Measurements from ENCODE around the gene CRACDL.
A peak's percentile ranks its signal among the peaks of the same experiment; 100 is the strongest.
"Not testable (repeated sequence)": the region's sequence is repeated elsewhere in the genome, so short reads cannot be mapped to it uniquely, and the experiment has no call there.

CRACDL gene

DNA sequence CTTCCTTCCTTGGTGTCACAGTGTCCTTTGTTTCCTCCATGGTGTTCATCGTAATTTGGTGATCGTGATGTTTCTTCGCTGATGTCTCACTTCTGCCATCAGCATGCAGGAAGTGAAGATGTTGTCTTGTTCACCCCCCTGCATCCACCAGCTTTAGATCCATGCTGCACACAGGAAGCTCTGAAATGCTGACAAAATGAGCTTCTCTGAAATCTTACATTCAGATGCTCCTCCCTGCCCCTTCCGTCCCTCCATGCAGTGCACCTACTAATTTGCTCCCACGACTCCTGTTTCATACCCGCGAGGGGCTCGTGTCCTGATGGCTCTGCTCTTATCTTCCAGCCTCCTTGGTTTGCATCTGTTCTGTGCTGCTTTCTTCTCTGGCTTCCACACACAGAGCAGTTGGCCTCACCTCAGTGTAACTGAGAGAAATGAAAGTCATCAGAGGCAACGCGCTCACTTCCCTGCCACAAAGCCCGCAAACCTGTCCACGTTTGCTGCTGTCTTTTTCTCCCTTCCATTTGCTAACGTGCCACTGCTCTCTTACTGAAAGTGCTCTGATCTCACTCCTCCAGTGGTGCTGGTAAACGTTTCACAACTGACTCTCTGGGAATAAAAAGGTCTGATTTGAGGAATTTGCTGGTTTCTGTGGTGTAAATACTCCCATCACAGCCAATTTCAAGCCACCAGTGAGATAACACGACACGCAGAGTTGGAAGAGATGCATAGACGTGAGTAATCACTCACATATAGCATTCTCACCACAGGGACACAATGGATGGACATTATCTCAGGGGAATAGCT lies 164.1 kb downstream of the CRACDL start:
- DNase-seq: peak; percentile 44 to 50

DNA sequence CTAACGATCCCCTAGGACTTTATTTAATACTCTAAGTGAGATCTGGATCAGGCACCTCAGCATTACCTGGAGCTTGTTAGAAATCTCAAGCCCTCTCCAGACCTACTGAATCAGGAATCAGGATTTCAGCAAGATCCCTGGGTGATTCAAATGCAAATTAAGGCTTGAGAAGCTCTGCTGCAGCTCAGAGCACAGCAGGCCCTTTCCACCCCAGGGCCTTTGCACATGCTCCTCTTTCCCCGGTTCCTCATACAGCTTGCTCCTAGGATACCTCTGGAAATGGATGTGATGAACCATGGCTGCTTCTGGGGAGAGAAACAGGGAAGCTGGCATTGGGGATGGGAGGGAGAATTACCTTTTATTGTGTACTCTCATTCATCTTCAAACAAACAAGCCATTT lies 164.8 kb downstream of the CRACDL start:
- no peak for DNase-seq

DNA sequence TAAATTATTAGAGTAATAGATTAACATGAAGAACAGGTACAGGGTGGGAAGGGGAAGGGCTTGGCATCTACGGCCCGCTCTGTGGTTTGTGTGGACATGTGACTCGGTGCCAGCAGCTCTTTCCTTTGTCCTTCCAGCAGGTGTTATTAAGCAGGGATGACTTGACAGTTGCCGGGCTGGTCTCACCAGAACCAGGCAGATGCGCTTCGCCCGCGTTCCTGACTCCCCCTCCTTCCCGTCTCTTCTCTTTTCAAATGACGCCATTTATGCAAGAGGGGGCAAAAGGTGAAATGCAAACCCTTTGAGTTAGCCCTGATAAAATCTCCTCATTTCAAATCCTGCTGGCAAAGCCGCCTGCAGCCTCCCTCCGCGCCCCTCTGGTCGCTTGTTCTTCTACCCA lies 166.2 kb downstream of the CRACDL start:
- DNase-seq: no peak

GRCh38 chr2:98769114-98769476 lies 166.9 kb downstream of the CRACDL start:
- no peak for DNase-seq

DNA sequence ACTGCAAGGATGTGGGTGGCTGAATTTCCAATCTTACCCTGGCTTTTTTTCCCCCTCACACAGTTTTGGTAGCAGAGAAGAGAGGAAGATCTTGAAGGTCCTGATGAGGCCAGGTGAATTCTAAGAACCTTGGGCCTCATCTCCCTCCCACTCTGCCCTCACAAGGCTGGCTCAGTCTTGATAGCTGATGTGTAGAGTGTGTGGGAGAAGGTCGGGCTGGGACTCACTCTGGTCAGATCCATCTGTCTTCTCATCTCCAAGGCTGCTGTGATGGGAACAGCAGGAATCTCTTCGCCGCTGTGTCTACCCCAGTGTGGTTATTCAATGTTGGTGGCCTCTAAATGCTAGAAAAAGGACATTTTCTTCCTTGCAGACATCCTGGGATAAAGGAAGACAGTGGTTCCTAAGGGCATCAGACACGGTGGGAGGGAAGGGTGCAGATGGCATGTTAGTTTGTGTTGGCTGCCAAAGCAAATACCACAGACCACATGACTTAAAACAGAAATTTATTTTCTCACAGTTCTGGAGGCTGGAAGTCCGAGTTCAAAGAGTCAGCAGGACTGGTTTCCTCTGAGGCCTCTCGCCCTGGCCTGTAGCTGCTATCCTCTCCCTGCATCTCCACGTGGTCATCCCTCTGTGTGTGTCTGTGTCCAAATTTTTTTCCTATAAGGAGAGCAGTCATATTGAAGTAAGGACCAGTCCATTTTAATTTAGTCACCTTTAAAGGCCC lies 167.5 kb downstream of the CRACDL start:
- DNase-seq: no peak

DNA sequence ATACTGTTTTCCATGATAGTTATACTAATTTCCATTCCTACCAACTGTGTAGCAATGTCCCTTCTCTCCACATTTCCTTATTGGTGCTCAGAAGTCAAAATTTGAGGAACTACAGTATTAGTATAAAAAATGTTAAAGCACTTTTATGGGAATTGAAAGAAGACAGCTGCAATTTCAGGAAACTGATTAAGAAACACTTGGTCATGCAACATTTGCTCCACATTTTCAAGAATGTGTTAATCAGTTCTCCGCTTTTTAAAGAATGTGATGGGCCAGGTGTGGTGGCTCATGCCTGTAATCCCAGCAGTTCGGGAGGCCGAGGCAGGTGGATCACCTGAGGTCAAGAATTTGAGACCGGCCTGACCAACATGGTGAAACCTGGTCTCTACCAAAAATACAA lies 171.5 kb downstream of the CRACDL start:
- peak; percentile 35 to 43 for DNase-seq

GRCh38 chr2:98763209-98763951 lies 172.6 kb downstream of the CRACDL start:
- no peak for DNase-seq

DNA sequence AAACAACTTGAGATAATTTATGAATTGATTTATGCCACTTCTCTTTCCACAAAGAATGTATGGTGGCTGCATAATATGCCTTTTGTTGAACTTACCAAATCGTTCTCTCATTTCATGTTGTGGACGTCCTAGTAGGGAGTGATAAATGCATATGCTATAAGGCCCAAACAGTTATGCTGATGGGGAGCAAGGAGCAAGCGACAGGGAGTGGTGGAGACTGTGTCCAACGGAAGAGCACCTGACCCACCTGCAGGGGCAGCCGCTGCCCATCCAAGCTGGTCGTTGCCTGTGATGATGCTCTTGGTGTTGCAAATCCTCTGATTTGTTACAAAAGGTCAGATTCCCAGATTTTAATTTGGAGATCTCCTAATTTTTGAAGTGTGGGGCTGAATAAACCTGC lies 174.1 kb downstream of the CRACDL start:
- DNase-seq: no peak

DNA sequence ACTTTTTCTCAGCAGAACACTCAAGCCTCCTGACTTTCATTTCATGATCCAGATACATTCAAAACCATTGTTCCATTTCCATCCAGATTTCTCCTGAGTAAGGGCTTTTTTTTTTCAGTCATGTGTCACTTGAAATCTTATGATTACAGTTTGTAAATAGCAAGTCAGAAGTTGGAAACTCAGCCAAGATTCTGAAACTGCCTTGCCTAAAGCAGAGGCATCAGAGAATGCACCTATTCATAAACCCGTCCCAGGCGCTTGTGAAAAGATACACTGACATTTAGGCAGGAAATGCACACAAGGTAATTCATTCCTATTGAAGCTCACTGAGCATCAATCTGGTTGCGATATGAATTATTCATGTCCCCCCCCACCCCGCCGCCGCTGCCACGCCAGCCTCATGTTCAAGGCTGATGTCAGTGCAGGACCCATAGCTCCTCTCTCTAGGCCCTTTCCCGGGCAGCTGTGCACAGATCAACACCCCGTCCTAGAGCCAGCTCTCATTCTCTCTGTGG lies 174.7 kb downstream of the CRACDL start:
- DNase-seq: no peak

GRCh38 chr2:98759827-98760625 lies 176.0 kb downstream of the CRACDL start:
- no peak for DNase-seq

DNA sequence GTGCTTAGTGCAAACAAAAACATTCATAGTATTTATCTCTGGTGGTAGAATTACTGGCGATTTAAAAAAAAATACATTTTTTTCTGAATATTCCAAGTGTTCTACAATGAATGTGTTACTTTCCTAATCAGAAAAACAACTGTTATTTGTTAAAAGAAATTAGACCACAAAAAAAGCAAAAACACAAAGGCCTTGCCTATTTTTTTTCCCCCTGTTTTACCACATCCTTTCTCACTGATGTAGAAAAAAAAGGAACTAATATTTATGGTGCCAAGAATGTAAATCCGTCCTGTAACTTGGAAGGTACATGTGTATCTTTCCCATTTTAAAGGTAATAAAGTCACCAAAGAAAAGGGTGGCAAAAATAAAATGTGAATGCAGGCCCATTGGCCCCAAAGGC lies 176.7 kb downstream of the CRACDL start:
- peak; percentile 65 to 83 for DNase-seq

DNA sequence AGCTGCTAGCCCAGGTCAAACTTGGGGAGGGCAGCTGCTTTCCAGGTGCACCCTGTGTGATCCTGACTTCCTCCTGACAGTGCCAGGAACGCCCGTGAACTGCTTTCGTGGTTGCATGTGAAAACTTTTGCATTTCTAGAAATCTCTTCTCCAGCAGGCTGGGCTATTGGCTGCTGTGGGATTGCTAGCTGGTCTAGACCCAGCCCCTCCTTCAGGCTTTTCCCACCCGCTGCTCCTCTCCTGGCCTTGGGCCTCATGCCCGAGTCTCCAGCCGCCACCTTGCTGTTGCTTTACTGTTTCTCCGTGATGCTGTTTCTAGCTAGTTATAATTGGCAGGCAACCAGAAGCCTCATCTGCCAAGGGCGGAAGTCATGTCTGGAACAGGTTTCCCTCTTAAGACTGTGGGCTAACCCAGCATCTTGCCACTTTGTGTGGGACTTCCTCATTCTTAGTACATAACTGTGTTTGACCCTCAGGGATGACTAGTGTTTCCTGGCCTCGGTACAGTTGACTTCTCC lies 178.1 kb downstream of the CRACDL start:
- peak; percentile 98 to 99 for DNase-seq

GRCh38 chr2:98753801-98754200 lies 182.2 kb downstream of the CRACDL start:
- peak in 1 of 2 experiments; percentile 8 for DNase-seq

GRCh38 chr2:98752711-98753110 lies 183.3 kb downstream of the CRACDL start:
- not testable (repeated sequence) for DNase-seq

DNA sequence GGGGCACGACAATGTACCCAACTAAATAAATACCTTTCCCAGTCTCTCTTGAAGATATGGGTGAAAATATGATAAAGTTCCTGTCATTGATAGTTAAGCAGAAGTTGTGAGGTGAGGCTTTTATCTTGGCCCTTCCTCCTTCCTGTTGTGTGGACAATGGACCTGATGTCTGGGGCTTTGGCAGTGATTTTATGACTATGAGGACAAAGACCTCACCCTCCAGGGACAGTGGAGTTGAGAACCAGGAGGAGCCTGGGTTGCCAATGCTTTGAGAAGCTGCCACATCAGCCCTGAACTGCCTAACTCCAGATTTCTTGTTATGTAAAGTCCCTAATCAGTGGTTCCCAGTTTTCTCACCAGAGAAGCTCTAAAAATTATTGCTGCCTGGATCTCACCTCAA lies 184.3 kb downstream of the CRACDL start:
- DNase-seq: no peak

DNA sequence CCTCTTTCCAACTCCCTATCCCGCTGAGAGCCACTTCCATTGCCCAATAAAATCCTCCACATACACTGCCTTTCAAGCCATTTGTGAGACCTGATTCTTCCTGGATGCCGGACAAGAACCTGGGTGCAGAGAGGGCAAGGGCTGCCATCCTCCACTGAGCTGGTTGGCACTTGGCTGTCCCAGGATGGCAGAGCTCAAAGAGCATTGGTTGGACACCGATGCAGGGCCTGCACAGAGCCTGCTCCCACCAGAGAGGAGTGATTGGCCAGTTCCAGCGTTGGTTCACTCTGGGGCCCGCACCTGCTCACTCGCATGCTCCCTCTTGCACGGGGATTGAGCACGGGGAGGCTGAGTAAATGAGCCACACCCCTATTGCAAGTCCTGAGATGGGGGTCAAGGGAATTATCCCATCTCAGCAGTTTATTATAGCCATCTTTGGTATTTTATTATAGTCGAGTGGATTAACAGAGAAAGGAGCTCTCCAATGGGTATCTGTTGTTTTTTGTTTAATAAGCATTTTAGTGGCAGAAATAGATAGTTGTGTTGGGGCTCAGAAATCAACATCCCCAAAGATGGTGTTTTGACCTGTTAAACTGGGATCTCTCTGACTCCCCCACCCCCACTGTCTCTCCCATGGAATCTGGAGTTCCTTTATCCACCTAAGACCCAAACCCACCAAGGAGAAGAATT lies 185.3 kb downstream of the CRACDL start:
- DNase-seq: no peak

- DNase-seq: peak; percentile 67 to 68
Observed at GRCh38 chr2:98749066-98749450, 187.0 kb downstream of the CRACDL start.

DNA sequence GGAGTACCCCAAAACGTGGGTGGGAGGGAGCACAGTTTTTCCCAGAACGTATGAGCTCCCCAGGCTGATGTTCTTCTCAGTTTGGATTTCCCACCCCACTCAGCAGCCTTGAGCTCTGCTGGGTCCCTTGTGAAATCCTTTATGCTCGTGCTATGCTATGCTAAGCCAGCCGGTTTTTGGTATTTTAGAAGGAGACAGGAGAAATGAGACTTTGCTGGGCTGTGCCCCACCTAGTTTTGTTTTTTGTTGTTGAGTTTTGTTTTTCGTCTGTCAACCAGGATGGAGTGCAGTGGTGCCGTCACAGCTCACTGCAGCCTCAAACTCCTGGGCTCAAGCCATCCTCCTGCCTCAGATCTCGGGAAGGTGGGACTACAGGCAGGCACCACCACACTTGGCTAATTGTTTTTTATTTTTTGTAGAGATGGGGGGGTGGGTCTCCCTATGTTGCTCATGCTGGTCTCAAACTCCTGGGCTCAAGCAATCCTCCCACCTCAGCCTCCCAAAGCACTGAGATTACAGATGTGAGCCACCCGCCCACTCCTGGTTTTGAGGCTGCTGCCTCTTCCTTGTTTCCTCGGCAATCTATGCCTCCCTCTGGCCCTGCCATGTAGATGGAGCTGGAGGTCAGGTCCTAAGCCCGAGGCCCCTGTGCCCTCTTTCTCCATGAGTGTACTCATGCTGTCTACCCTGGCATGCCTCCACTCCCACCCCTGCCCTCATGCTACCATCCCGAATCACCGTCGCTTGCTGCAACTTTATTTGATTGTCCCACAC lies 187.5 kb downstream of the CRACDL start:
- no peak for DNase-seq

GRCh38 chr2:98747888-98748287 lies 188.1 kb downstream of the CRACDL start:
- no peak for DNase-seq

DNA sequence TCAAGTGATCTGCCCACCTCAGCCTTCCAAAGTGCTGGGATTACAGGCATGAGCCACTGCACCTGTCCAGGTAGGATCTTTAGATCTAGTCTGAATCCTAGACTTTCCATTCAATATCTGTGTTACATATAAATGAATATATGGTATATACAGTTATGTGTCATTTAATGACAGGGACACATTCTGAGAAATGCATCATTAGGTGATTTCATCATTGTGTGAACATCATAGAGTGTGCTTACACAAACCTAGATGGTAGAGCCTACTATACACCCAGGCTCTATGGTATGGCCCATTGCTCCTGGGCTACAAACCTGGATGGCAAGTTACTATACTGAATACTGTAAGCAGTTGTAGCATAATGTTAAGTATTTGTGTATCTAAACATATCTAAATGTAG lies 189.6 kb downstream of the CRACDL start:
- no peak for DNase-seq

GRCh38 chr2:98744595-98744994 lies 191.4 kb downstream of the CRACDL start:
- no peak for DNase-seq

Measured in Kasumi-1 (cell line).